GM12892 (cell line): Measurements from ENCODE around the gene PRR3.

Experiments used
- POLR2A ChIP-seq: IDR thresholded peaks from 2 replicates; pipeline ENCODE4 v1.6.1; 2011; ENCODE audit warnings: low read depth, low read length, control low read depth
- POLR2AphosphoS5 ChIP-seq: IDR thresholded peaks from 2 replicates; pipeline ENCODE4 v1.6.1; 2011; ENCODE audit warnings: low read depth, low read length, control low read depth
- TAF1 ChIP-seq: IDR thresholded peaks from 2 replicates; pipeline ENCODE4 v1.6.1; 2011; ENCODE audit warnings: low read depth, mild to moderate bottlenecking, control low read depth, low read length, borderline replicate concordance

DNA sequence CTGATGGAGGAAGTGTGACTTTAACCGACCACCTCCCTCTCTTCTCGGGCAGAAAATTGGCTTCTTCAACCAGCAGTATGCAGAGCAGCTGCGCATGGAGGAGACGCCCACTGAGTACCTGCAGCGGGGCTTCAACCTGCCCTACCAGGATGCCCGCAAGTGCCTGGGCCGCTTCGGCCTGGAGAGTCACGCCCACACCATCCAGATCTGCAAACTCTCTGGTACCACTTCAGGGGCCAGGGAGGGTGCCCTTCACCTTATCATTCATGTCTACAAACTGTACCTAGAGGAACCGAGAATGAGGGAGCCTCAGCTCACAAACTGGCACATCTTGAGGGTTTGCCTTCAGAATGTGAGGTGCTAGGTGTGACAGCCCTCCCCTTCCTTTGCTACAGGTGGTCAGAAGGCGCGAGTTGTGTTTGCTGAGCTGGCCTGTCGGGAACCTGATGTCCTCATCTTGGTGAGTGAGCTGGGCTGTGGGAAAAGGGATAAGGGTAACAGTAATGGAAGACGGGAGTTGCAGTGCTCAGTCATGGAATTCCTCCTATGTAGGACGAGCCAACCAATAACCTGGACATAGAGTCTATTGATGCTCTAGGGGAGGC, 32.8 kb downstream of the PRR3 start:
- TF ChIP-seq POLR2A (no peak), TAF1 (no peak), POLR2AphosphoS5 (0 out of 2 replicates have a peak, but pooled peaks have one; percentile 56)
